MM.1S (cell line): ENCODE results near the gene NUP62.

Source experiments
- DNase-seq: peaks from one replicate; pipeline ENCODE4 v3.0.0-alpha.2; 2015
- H2AFZ ChIP-seq: fragments of 300-600 bp; sonication (generic); 2 replicates; pipeline ENCODE4 v1.6.0; 2016; ENCODE audit warnings: antibody characterized with exemption, low read length
- H3F3A ChIP-seq: fragments of 300-600 bp; sonication (generic); 2 replicates; pipeline ENCODE4 v1.6.1; 2016; ENCODE audit warnings: mild to moderate bottlenecking, antibody characterized with exemption, low read length, moderate library complexity, mixed read lengths; ENCODE audit not compliant: insufficient read depth
- H3K27ac ChIP-seq: fragments of 300-600 bp; sonication (generic); 2 replicates; pipeline ENCODE4 v1.5.1; 2016; ENCODE audit warnings: mild to moderate bottlenecking, low read length
- H3K27me3 ChIP-seq: fragments of 300-600 bp; sonication (generic); replicated peaks from 2 replicates; pipeline ENCODE4 v1.6.0; 2016; ENCODE audit warnings: low read length; ENCODE audit not compliant: insufficient read depth
- H3K36me3 ChIP-seq: fragments of 300-600 bp; sonication (generic); replicated peaks from 2 replicates; pipeline ENCODE4 v1.6.1; 2016; ENCODE audit warnings: mild to moderate bottlenecking, low read length, mixed read lengths; ENCODE audit not compliant: insufficient read depth
- H3K4me1 ChIP-seq: fragments of 300-600 bp; sonication (generic); 2 replicates; pipeline ENCODE4 v1.6.1; 2016; ENCODE audit warnings: low read length, mixed read lengths
- H3K4me2 ChIP-seq: fragments of 300-600 bp; sonication (generic); 2 replicates; pipeline ENCODE4 v1.6.0; 2016; ENCODE audit warnings: low read depth, low read length
- H3K4me3 ChIP-seq: fragments of 300-600 bp; sonication (generic); 2 replicates; pipeline ENCODE4 v1.5.1; 2016; ENCODE audit warnings: low read length, mixed read lengths
- H3K79me2 ChIP-seq: fragments of 300-600 bp; sonication (generic); 2 replicates; pipeline ENCODE4 v1.6.1; 2016; ENCODE audit warnings: mixed run types, low read length, mixed read lengths
- H3K9ac ChIP-seq: fragments of 300-600 bp; sonication (generic); 2 replicates; pipeline ENCODE4 v1.6.1; 2016; ENCODE audit warnings: low read length, mixed read lengths
- H3K9me2 ChIP-seq: fragments of 300-600 bp; sonication (generic); replicated peaks from 2 replicates; pipeline ENCODE4 v1.6.1; 2016; ENCODE audit warnings: mild to moderate bottlenecking, low read length, mixed read lengths; ENCODE audit not compliant: insufficient read depth
- H3K9me3 ChIP-seq: fragments of 300-600 bp; sonication (generic); replicated peaks from 2 replicates; pipeline ENCODE4 v1.6.1; 2016; ENCODE audit warnings: mild to moderate bottlenecking, low read length, mixed read lengths; ENCODE audit not compliant: insufficient read depth
- H4K20me1 ChIP-seq: fragments of 300-600 bp; sonication (generic); 2 replicates; pipeline ENCODE4 v1.6.1; 2016; ENCODE audit warnings: mild to moderate bottlenecking, low read length, moderate library complexity, mixed read lengths; ENCODE audit not compliant: insufficient read depth
- EZH2 ChIP-seq: fragments of 300-600 bp; sonication (generic); optimal IDR thresholded peaks from 2 replicates; pipeline ENCODE3; 2017; ENCODE audit warnings: low read depth, mild to moderate bottlenecking, antibody characterized with exemption, low read length, mixed read lengths
- EZH2phosphoT487 ChIP-seq: fragments of 300-600 bp; sonication (generic); IDR thresholded peaks from 2 replicates; pipeline ENCODE4 v1.6.1; 2018; ENCODE audit warnings: antibody characterized with exemption, low read length
- TF ChIP-seq, protein P1 (sequence below): fragments of 300-600 bp; sonication (generic); IDR thresholded peaks from 2 replicates; pipeline ENCODE4 v1.5.1; 2016; ENCODE audit warnings: antibody characterized with exemption, low read length, mixed read lengths

Gene NUP62

DNA sequence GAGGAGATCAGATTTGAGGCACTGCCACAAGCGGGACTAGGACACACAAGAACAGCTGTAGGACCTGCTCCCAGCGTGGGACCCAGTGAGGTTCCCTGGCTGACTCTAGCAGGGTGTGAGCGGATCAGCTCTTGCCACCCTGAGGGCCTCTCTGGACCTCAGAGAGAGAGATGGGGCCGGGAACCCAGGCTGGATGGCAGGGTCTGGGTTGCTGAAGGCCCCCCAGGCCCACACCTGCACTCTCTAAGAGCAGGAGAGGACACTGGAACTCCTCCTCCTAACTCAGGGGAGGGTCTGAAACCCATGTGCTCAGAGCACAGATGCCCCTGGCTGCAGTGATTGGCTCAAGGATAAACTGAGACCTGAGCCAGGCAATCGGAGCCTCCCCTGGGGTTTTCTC is 19.1 kb downstream of the NUP62 start:
- Histone ChIP-seq H3K4me1 (no peaks in the 10 kb centered on the region), H3K9me3 (no peaks in the 10 kb centered on the region), H3K9ac (no peak overlapping the region), H3F3A (no peaks in the 10 kb centered on the region; the same call in 1 of the 2 replicates), H4K20me1 (peaks cover 6% of the 10 kb centered on the region; the same call in 1 of the 2 replicates), H3K27me3 (no peaks in the 10 kb centered on the region), H3K4me3 (no peak overlapping the region), H3K27ac (no peak overlapping the region), H2AFZ (no peak overlapping the region), H3K79me2 (peaks cover 65% of the 10 kb centered on the region), H3K36me3 (peaks cover 12% of the 10 kb centered on the region; the same call in 1 of the 2 replicates), H3K9me2 (no peaks in the 10 kb centered on the region), H3K4me2 (no peak overlapping the region)
- TF ChIP-seq, protein P1, sequence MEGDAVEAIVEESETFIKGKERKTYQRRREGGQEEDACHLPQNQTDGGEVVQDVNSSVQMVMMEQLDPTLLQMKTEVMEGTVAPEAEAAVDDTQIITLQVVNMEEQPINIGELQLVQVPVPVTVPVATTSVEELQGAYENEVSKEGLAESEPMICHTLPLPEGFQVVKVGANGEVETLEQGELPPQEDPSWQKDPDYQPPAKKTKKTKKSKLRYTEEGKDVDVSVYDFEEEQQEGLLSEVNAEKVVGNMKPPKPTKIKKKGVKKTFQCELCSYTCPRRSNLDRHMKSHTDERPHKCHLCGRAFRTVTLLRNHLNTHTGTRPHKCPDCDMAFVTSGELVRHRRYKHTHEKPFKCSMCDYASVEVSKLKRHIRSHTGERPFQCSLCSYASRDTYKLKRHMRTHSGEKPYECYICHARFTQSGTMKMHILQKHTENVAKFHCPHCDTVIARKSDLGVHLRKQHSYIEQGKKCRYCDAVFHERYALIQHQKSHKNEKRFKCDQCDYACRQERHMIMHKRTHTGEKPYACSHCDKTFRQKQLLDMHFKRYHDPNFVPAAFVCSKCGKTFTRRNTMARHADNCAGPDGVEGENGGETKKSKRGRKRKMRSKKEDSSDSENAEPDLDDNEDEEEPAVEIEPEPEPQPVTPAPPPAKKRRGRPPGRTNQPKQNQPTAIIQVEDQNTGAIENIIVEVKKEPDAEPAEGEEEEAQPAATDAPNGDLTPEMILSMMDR = no peak
- no peak for TF ChIP-seq EZH2phosphoT487
- no peak for TF ChIP-seq EZH2
- DNase-seq = no peak

DNA sequence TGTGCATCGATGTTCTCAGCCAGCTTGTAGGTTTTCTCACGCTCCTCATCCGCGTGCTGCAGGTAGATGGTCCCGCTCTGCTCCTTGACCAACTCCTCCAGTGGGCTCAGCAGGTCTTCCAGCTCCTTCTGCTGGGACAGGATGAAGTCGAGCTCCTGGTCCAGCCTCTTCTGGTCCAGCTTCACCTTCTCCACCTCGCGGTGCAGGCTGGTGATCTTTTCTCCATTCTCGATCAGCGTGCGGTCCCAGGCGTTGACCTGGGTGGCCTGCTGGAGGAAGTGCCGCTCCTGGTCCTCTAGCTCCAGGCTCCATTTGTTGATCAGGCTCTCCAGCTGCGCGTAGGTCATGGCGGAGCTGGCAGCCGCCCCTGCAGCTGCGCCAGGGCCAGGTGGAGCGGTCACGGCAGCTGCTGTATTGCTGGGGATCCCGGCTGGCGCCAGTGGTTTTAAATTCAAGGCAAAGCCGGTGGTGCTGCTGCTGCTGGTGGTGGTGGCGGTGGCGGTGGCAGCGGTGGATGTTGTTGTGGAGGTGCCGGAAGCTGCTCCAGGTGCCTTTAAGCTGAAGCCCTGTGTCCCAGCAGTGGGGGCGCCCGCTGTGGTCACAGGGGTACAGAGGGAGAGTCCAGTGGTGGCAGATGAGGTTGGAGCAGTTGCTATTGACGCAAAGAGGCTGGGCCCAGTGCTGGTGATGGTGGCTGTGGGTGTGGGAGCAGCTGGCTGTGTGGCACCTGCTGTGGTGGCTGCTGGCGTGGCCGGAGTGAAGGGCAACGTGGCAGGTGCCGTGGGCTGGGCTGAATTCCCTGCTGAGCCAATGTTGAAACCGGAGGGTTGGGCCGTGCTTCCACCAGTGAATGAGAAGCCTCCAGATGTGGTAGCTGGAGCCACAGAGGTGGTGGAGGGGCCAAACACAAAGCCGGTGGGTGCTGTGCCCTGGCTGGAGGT is 20.6 kb downstream of the NUP62 start:
- no peak overlapping the region for H2AFZ ChIP-seq
- H3K4me3 ChIP-seq = no peak overlapping the region
- H4K20me1 ChIP-seq = peaks cover 6% of the 10 kb centered on the region; the same call in 1 of the 2 replicates
- DNase-seq = no peak
- H3K9me2 ChIP-seq = no peaks in the 10 kb centered on the region
- TF ChIP-seq, protein P1 = no peak
- TF ChIP-seq EZH2phosphoT487 (no peak), EZH2 (no peak)
- no peak overlapping the region for H3K27ac ChIP-seq
- H3K9ac ChIP-seq = no peak overlapping the region
- H3K9me3 ChIP-seq = no peaks in the 10 kb centered on the region
- peaks cover 6% of the 10 kb centered on the region; the same call in 1 of the 2 replicates for H3F3A ChIP-seq
- no peaks in the 10 kb centered on the region for H3K4me1 ChIP-seq
- no peak overlapping the region for H3K4me2 ChIP-seq
- H3K36me3 ChIP-seq = peaks cover 12% of the 10 kb centered on the region; the same call in 1 of the 2 replicates
- H3K27me3 ChIP-seq = no peaks in the 10 kb centered on the region
- H3K79me2 ChIP-seq = peaks cover 54% of the 10 kb centered on the region

DNA sequence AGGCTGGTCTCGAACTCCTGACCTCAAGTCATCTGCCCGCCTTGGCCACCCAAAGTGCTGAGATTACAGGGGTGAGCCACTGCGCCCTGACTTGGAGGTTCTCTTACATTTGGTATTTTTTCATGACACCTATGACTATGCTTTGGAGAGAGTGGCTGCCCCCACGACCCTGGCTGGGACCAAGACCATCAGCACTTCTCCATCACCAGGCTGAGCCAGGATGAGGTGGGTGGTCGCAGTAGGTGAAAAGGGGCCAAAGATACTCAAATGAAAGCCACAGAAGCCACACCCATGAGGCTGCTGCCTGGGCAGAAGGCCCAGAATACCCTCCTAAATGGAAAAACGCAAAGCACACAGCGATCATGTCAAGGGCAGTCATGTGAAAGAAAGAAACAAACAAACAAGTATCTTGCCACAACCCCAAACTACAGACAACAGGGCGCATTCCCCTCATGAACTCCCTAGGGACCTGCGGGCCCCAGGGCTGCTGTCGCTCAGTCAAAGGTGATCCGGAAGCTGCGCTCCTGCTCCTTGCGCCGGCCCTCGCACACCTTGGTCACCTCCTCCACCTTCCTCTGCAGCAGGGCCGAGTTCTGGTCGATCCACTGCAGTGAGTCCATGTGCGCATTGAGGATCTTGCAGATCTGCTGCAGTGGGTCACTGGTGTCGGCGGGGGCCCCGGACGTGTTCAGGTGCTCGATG is 21.4 kb downstream of the NUP62 start:
- Histone ChIP-seq H4K20me1 (peaks cover 6% of the 10 kb centered on the region; the same call in 1 of the 2 replicates), H3K9me3 (no peaks in the 10 kb centered on the region), H3K4me3 (no peak overlapping the region), H2AFZ (no peak overlapping the region), H3K27me3 (no peaks in the 10 kb centered on the region), H3K79me2 (peaks cover 45% of the 10 kb centered on the region), H3K4me2 (no peak overlapping the region), H3K9ac (no peak overlapping the region), H3K36me3 (peaks cover 12% of the 10 kb centered on the region; the same call in 1 of the 2 replicates), H3K27ac (no peak overlapping the region), H3K9me2 (no peaks in the 10 kb centered on the region), H3F3A (peaks cover 6% of the 10 kb centered on the region; the same call in 1 of the 2 replicates), H3K4me1 (no peaks in the 10 kb centered on the region)
- DNase-seq = no peak
- TF ChIP-seq EZH2 (no peak), EZH2phosphoT487 (no peak)
- TF ChIP-seq, protein P1 = no peak
